ENCODE measurements around the gene PTPRD.

PTPRD gene

GRCh38 chr9:8653855-8654254 lies 1958.9 kb downstream of the PTPRD start:
- H3K4me1 ChIP-seq (ENCODE audit: control insufficient read depth in 1 of 2, insufficient read depth in 2 of 2, low read length in 2 of 2), result no peaks in the 10 kb centered on the region
- no peaks in the 10 kb centered on the region for H3K27me3 ChIP-seq (ENCODE audit: control insufficient read depth in 1 of 2, insufficient read depth in 2 of 2, low read length in 2 of 2)
- no peak overlapping the region for H3K27ac ChIP-seq (ENCODE audit: low read depth, low read length)
- H3K9ac ChIP-seq (ENCODE audit: low read depth in 1 of 2, low read length in 2 of 2), result no peak overlapping the region
- no peaks in the 10 kb centered on the region for H3K9me3 ChIP-seq (ENCODE audit: control insufficient read depth in 1 of 2, low read length in 2 of 2)
- no peak overlapping the region for H3K4me3 ChIP-seq (ENCODE audit: low read depth in 1 of 2, low read length in 2 of 2)
- H3K36me3 ChIP-seq (ENCODE audit: control insufficient read depth in 1 of 2, insufficient read depth in 2 of 2, low read length in 2 of 2), result no peaks in the 10 kb centered on the region

DNA sequence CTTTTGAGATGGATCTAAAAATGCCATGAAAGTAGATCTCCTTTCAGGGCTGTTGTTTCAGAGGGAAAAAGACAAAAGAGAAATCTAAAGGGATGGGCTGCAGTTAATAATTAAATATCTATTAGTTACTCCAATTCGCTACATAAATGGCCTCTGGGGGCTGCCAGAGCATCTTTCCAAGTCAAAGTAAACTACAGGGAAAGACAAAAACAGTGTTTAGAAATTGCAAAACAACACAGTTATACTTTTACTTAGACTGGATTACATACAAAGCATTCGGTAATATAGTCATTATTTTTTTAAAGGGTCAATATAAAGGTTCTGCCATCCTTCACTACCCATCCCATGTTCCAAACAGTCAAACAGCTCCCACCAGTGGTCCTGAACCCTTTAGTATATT lies 1959.7 kb downstream of the PTPRD start:
- no peak overlapping the region for H3K4me3 ChIP-seq (ENCODE audit: low read depth in 1 of 2, low read length in 2 of 2)
- H3K4me1 ChIP-seq (ENCODE audit: control insufficient read depth in 1 of 2, insufficient read depth in 2 of 2, low read length in 2 of 2), result no peaks in the 10 kb centered on the region
- H3K9me3 ChIP-seq (ENCODE audit: control insufficient read depth in 1 of 2, low read length in 2 of 2), result no peaks in the 10 kb centered on the region
- H3K27me3 ChIP-seq (ENCODE audit: control insufficient read depth in 1 of 2, insufficient read depth in 2 of 2, low read length in 2 of 2), result no peaks in the 10 kb centered on the region
- H3K27ac ChIP-seq (ENCODE audit: low read depth, low read length), result no peak overlapping the region
- no peak overlapping the region for H3K9ac ChIP-seq (ENCODE audit: low read depth in 1 of 2, low read length in 2 of 2)
- no peaks in the 10 kb centered on the region for H3K36me3 ChIP-seq (ENCODE audit: control insufficient read depth in 1 of 2, insufficient read depth in 2 of 2, low read length in 2 of 2)

DNA sequence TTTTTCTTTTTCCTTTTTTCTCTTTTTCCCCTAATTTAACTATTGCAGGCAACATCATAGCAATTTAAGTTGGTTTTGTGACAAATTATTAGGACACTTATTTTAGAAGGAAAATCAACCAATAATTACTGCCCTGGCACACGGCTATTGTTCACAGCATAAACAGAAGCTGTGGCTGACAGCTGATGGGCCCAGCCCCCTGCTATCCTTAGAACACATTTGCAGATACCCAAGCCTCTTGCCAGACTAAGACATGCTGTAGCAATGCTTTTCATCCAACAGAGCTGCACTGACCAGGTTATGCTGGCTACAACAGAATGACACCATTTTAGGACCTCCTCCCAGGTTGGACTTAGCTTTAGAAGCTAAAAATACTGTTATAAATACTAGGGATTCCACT lies 1960.5 kb downstream of the PTPRD start:
- no peaks in the 10 kb centered on the region for H3K27me3 ChIP-seq (ENCODE audit: control insufficient read depth in 1 of 2, insufficient read depth in 2 of 2, low read length in 2 of 2)
- H3K9me3 ChIP-seq (ENCODE audit: control insufficient read depth in 1 of 2, low read length in 2 of 2), result no peaks in the 10 kb centered on the region
- no peak overlapping the region for H3K4me3 ChIP-seq (ENCODE audit: low read depth in 1 of 2, low read length in 2 of 2)
- H3K9ac ChIP-seq (ENCODE audit: low read depth in 1 of 2, low read length in 2 of 2), result no peak overlapping the region
- H3K4me1 ChIP-seq (ENCODE audit: control insufficient read depth in 1 of 2, insufficient read depth in 2 of 2, low read length in 2 of 2), result no peaks in the 10 kb centered on the region
- no peaks in the 10 kb centered on the region for H3K36me3 ChIP-seq (ENCODE audit: control insufficient read depth in 1 of 2, insufficient read depth in 2 of 2, low read length in 2 of 2)
- no peak overlapping the region for H3K27ac ChIP-seq (ENCODE audit: low read depth, low read length)

DNA sequence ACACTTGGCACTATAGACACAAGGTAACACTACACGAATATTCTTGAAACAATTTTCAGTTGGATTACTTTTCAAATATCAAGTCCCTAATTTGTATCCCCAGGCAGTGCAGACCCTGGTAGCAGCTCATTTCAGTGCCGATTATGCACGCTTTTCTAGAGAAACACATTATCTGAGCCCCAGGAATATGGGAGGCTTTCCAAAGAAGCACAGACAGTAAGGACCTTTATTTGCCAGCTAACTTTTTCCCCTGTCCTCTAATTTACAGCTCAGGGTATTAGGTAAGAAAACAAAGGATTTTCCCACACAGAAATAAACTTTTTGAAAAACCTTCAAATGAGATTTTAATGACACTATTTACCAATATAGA lies 1961.0 kb downstream of the PTPRD start:
- no peak overlapping the region for H3K27ac ChIP-seq (ENCODE audit: low read depth, low read length)
- H3K9ac ChIP-seq (ENCODE audit: low read depth in 1 of 2, low read length in 2 of 2), result no peak overlapping the region

DNA sequence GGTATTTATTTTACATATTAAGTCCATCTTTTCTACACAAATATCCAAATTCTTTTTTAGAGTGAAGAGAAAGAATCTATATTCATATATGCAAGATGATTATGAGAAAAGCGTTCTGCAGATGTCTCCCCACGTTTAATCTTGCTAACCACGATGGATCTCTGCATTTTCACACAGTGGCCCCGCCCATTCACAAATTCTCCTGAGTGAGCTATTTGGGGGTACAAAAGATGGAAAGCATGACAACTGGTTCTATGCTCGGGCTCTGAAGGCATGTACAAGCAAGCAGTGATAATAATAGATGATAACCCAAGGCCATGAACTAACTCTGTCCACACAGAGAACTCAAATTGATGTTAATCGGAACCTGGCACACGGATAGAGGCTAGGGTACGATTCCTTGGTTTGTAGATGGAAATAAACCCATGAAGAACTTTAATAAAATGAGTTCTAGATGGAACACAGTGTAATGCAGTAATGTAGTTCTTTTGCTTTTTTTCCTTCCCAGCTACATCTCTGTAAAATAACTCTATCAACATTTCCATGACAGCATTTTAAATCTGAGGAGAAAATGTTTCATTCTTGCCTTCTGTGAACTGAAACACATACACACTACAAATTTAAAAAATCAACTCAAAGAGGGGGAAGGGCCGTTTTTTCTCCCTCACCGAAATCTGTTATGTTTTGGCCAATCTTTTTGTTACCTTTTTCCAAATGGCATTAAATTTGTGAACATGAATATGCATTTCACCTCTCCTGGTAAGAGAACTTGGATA lies 1961.5 kb downstream of the PTPRD start:
- no peak overlapping the region for H3K4me3 ChIP-seq (ENCODE audit: low read depth in 1 of 2, low read length in 2 of 2)
- H3K9me3 ChIP-seq (ENCODE audit: control insufficient read depth in 1 of 2, low read length in 2 of 2), result no peaks in the 10 kb centered on the region
- no peak overlapping the region for H3K9ac ChIP-seq (ENCODE audit: low read depth in 1 of 2, low read length in 2 of 2)
- no peaks in the 10 kb centered on the region for H3K4me1 ChIP-seq (ENCODE audit: control insufficient read depth in 1 of 2, insufficient read depth in 2 of 2, low read length in 2 of 2)
- no peak overlapping the region for H3K27ac ChIP-seq (ENCODE audit: low read depth, low read length)
- H3K36me3 ChIP-seq (ENCODE audit: control insufficient read depth in 1 of 2, insufficient read depth in 2 of 2, low read length in 2 of 2), result no peaks in the 10 kb centered on the region
- no peaks in the 10 kb centered on the region for H3K27me3 ChIP-seq (ENCODE audit: control insufficient read depth in 1 of 2, insufficient read depth in 2 of 2, low read length in 2 of 2)

More for the DNA sequence above, 1961.0 kb downstream of the PTPRD start:
- H3K9me3 ChIP-seq (ENCODE audit: control insufficient read depth in 1 of 2, low read length in 2 of 2), result no peaks in the 10 kb centered on the region
- H3K36me3 ChIP-seq (ENCODE audit: control insufficient read depth in 1 of 2, insufficient read depth in 2 of 2, low read length in 2 of 2), result no peaks in the 10 kb centered on the region
- H3K4me1 ChIP-seq (ENCODE audit: control insufficient read depth in 1 of 2, insufficient read depth in 2 of 2, low read length in 2 of 2), result no peaks in the 10 kb centered on the region
- H3K4me3 ChIP-seq (ENCODE audit: low read depth in 1 of 2, low read length in 2 of 2), result no peak overlapping the region
- H3K27me3 ChIP-seq (ENCODE audit: control insufficient read depth in 1 of 2, insufficient read depth in 2 of 2, low read length in 2 of 2), result no peaks in the 10 kb centered on the region

DNA sequence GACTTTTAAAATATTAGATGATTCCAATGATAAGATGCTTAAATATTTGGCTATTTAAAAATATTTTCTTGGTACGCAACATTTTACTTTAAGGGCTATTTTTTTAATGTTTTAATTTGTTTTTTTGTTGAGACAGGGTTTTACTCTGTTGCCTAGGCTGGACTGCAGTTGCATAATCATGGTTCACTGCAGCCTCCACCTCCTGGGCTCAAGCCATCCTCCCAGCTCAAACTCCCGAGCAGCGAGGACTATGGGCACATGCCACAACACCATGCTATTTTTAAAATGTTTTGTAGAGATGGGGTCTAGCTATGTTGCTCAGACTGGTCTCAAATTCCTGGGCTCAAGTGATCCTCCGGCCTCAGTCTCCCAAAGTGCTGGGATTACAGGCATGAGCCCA lies 1963.0 kb downstream of the PTPRD start:
- no peak overlapping the region for H3K4me3 ChIP-seq (ENCODE audit: low read depth in 1 of 2, low read length in 2 of 2)
- H3K9me3 ChIP-seq (ENCODE audit: control insufficient read depth in 1 of 2, low read length in 2 of 2), result no peaks in the 10 kb centered on the region
- H3K9ac ChIP-seq (ENCODE audit: low read depth in 1 of 2, low read length in 2 of 2), result no peak overlapping the region
- no peaks in the 10 kb centered on the region for H3K27me3 ChIP-seq (ENCODE audit: control insufficient read depth in 1 of 2, insufficient read depth in 2 of 2, low read length in 2 of 2)
- no peaks in the 10 kb centered on the region for H3K36me3 ChIP-seq (ENCODE audit: control insufficient read depth in 1 of 2, insufficient read depth in 2 of 2, low read length in 2 of 2)
- H3K27ac ChIP-seq (ENCODE audit: low read depth, low read length), result no peak overlapping the region
- no peaks in the 10 kb centered on the region for H3K4me1 ChIP-seq (ENCODE audit: control insufficient read depth in 1 of 2, insufficient read depth in 2 of 2, low read length in 2 of 2)

DNA sequence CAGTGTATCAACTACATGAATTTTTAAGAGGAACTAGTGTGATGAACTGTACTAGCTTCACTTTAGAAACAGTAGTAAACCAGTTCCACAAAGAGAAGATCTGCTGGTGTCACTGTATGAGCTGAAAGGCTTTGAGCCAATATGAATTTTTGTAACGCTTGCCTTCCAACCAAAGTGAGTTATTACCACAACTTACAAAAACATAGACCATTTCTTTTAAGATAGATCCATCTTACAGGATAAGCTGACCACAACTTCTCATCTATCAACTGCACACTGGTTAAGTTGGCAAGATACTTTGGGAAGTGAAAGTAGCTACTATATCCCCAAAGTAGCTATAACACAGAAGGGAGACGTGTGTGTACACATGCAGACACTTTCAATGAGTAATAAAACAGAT lies 1963.6 kb downstream of the PTPRD start:
- Histone ChIP-seq H3K4me1 (ENCODE audit: control insufficient read depth in 1 of 2, insufficient read depth in 2 of 2, low read length in 2 of 2) (no peaks in the 10 kb centered on the region), H3K9ac (ENCODE audit: low read depth in 1 of 2, low read length in 2 of 2) (no peak overlapping the region), H3K4me3 (ENCODE audit: low read depth in 1 of 2, low read length in 2 of 2) (no peak overlapping the region), H3K27me3 (ENCODE audit: control insufficient read depth in 1 of 2, insufficient read depth in 2 of 2, low read length in 2 of 2) (no peaks in the 10 kb centered on the region), H3K36me3 (ENCODE audit: control insufficient read depth in 1 of 2, insufficient read depth in 2 of 2, low read length in 2 of 2) (no peaks in the 10 kb centered on the region), H3K9me3 (ENCODE audit: control insufficient read depth in 1 of 2, low read length in 2 of 2) (no peaks in the 10 kb centered on the region), H3K27ac (ENCODE audit: low read depth, low read length) (no peak overlapping the region)

- Histone ChIP-seq H3K4me3 (ENCODE audit: low read depth in 1 of 2, low read length in 2 of 2) (no peak overlapping the region), H3K27ac (ENCODE audit: low read depth, low read length) (no peak overlapping the region), H3K9me3 (ENCODE audit: control insufficient read depth in 1 of 2, low read length in 2 of 2) (no peaks in the 10 kb centered on the region), H3K36me3 (ENCODE audit: control insufficient read depth in 1 of 2, insufficient read depth in 2 of 2, low read length in 2 of 2) (no peaks in the 10 kb centered on the region), H3K4me1 (ENCODE audit: control insufficient read depth in 1 of 2, insufficient read depth in 2 of 2, low read length in 2 of 2) (no peaks in the 10 kb centered on the region), H3K27me3 (ENCODE audit: control insufficient read depth in 1 of 2, insufficient read depth in 2 of 2, low read length in 2 of 2) (no peaks in the 10 kb centered on the region), H3K9ac (ENCODE audit: low read depth in 1 of 2, low read length in 2 of 2) (no peak overlapping the region)
These were observed 1964.4 kb downstream of the PTPRD start for GRCh38 chr9:8648271-8648845.

DNA sequence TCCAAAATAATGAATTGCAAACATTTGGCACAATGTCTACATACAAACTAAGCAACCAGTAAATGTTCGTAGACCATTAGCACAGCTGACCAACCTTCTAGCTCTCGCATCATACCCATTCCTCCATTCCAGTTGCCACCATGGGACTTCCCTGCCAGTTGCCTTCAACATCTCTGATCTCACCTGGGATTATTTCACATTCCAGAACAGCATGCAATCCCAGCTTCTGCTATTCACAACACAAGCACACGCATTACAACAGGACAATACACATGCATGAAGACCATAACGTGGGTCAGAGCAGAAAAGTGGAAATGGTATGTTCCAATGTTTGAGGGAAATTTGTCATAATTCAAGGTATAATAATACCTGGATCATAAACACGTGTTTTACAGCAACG lies 1965.0 kb downstream of the PTPRD start:
- Histone ChIP-seq H3K36me3 (ENCODE audit: control insufficient read depth in 1 of 2, insufficient read depth in 2 of 2, low read length in 2 of 2) (no peaks in the 10 kb centered on the region), H3K4me3 (ENCODE audit: low read depth in 1 of 2, low read length in 2 of 2) (no peak overlapping the region), H3K27ac (ENCODE audit: low read depth, low read length) (no peak overlapping the region), H3K4me1 (ENCODE audit: control insufficient read depth in 1 of 2, insufficient read depth in 2 of 2, low read length in 2 of 2) (no peaks in the 10 kb centered on the region), H3K9me3 (ENCODE audit: control insufficient read depth in 1 of 2, low read length in 2 of 2) (no peaks in the 10 kb centered on the region), H3K27me3 (ENCODE audit: control insufficient read depth in 1 of 2, insufficient read depth in 2 of 2, low read length in 2 of 2) (no peaks in the 10 kb centered on the region), H3K9ac (ENCODE audit: low read depth in 1 of 2, low read length in 2 of 2) (no peak overlapping the region)

DNA sequence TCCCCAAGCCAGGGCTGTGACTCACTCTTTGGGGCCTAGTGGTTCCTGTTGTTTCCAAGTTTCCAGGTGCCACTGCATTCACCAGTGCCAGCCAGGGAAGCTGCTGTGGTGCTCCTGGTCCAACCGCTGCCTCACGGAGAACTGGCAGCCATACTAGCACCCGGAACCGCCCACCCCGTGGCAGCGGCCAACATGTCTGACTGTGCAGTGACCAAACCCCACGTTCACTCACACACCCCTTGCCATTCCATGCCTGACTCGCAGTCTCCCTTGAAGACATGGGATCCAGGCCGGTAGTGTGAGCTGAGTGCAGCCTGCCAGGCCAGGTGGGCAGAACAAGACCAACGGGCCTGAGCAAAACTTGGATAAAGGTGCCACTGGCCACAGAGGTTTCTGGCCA lies 1968.2 kb downstream of the PTPRD start:
- no peak overlapping the region for H3K27ac ChIP-seq (ENCODE audit: low read depth, low read length)
- no peaks in the 10 kb centered on the region for H3K27me3 ChIP-seq (ENCODE audit: control insufficient read depth in 1 of 2, insufficient read depth in 2 of 2, low read length in 2 of 2)
- H3K4me3 ChIP-seq (ENCODE audit: low read depth in 1 of 2, low read length in 2 of 2), result no peak overlapping the region
- H3K4me1 ChIP-seq (ENCODE audit: control insufficient read depth in 1 of 2, insufficient read depth in 2 of 2, low read length in 2 of 2), result no peaks in the 10 kb centered on the region
- no peak overlapping the region for H3K9ac ChIP-seq (ENCODE audit: low read depth in 1 of 2, low read length in 2 of 2)
- no peaks in the 10 kb centered on the region for H3K36me3 ChIP-seq (ENCODE audit: control insufficient read depth in 1 of 2, insufficient read depth in 2 of 2, low read length in 2 of 2)
- no peaks in the 10 kb centered on the region for H3K9me3 ChIP-seq (ENCODE audit: control insufficient read depth in 1 of 2, low read length in 2 of 2)
